ENCODE measurements around the gene ATXN7L2.
"Not testable (repeated sequence)": the region's sequence is repeated elsewhere in the genome, so short reads cannot be mapped to it uniquely, and the experiment has no call there.

ATXN7L2 gene, protein sequence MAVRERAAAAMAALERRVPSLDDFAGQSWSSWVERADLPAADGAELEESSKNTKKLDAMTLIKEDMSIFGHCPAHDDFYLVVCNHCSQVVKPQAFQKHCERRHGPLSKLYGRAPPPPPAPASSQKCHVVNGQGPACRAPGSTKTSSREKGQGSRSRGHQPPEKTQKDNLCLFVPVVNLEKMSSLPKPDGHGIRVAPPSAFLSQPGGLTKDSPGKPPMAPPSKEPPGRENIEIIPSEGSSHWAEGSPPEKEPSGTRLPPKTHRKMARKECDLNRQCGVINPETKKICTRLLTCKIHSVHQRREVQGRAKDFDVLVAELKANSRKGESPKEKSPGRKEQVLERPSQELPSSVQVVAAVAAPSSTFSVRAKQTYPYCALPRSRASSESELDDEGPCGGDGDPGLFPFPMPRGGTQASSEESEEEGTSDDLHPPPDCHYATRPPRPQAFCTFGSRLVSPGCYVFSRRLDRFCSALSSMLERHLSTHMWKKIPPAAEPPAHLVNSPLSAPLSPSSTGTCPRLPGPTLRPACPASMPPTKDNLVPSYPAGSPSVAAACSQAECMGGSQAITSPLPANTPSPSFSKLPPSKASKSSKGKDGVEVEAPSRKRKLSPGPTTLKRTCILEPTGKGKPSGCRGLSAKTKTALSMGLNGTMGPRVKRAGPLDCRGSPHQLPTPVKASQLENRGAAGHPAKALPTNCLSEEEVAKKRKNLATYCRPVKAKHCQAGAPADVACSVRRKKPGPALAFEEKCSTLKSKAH

DNA sequence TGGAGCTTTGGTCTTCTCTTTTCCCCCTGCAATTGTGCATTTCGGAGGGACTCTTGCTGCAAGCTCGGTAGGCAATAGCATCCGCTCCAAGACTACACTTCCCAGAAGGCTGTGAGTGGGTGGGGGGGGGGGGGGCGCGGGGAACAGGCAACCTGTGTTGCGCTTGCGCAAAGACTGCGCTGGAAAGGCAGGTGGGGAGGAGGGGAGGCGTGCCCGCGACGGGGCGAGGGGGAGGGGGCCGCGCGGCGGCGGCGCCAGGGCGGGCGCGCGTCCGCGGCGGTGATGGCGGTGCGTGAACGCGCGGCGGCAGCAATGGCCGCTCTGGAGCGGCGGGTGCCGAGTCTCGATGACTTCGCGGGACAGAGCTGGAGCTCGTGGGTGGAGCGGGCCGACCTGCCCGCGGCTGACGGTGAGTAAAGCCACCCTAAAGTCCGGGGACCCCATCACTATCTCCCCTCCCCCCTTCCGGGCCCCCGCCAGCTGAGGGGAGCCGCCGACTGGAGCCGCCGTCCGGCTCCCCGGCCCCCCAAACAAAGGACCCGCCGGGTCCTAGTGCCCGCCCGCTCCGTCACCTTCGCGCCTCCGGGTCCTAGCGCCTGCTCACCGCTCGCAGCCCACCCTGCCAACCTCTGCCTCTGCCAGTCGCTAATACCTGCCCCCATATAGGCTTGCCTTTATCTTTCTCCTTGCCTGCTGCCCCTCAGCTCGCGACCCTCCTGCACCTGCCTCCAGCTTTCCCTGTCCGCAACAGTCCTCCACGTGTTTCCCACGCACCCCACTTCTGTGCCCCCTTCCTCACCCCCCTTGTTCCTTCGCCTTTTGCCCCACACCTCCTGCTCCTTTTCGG lies at the start of gene ATXN7L2:
ATXN7L2 (plus strand) TSS at position 234 of the 847 bp plus-strand sequence; CDS start at position 283, 49 bp downstream.
- peak; percentile 75 to 96 (median 94) for DNase-seq
- intact Hi-C loops (cut with DNase I) = loop anchor here (5.0 kb wide), 1 partner anchor 57 kb away; the partner anchor contains the start of gene PSMA5

DNA sequence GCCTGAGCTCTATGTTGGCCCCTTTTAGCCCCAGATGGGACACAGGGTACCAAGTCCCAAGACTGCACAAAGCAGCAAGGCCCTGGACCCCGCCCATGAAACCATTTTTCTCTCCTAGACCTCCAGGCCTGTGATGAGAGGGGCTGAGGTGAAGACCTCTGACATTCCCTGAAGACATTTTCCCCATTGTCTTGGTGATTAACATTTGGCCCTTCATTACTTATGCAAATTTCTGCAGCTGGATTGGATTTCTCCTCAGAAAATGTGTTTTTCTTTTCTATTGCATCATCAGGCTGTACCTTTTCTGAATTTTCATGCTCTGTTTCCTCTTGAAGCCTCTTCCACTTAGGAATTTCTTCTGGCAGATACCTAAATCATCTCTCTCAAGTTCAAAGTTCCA lies 49.2 kb upstream of the ATXN7L2 start:
- intact Hi-C loops (cut with DNase I) = no loop called here
- DNase-seq = no peak

DNA sequence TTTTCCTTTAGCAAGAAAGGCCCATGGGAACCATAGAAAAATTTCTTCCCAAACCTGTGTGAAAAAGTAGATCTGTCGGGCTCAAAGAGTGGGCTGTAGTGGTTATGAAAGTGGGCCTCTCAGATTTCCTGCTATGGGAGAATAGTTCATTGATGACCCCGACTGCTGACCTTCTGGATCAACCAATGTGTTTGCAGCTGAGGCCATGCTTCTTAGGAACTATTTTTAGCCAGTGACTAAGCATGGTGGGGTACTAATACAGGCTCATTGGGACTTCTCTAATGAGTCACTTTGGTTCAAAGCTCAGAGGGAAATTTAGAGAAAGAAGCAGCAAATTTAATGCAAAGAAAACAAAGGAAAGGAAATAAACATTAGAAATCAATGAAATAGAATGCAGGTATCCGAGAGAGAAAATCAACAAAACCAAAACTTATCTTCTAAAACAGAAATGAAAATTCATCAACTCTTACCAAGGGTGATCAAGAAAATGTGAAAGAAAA lies 44.9 kb upstream of the ATXN7L2 start:
- no peak for DNase-seq
- intact Hi-C loops (cut with DNase I) = no loop called here

DNA sequence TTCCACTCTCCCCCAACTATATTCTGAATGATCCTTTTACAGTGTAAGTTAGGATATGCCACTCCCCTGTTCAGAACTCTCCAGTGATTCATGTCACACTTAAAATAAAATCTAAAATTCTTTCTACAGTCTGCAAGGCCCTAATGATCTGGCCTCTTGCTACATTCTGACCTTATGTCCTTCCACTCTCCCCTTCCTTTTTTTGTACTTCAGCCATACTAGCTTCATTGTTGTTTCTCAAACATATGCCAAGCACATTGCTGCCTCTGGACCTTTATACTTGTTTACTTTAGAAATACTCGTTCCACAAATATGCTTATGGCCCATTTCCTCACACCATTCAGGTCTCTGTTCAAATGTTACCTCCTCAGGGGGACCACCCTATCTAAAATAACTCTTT lies 42.6 kb upstream of the ATXN7L2 start:
- DNase-seq = no peak
- intact Hi-C loops (cut with DNase I) = no loop called here

DNA sequence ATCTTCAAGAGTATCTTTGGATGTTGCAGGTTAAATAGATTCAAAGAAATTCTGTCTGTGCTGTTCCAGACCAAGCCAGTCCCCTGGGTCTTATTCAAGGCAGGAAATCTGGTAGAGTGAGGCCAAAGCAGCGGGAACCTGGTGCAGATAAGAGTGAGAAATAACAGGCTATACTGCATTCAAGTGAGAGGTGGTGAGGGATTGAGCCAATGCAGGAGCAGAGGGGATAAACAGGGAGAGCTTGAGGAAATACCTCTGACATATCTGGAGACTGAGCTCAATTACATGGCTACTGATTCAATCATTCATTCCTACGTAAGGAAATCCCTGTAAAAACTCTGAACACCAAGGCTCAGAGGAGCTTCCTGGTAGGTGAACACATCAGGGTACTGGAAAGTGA lies 40.2 kb upstream of the ATXN7L2 start:
- intact Hi-C loops (cut with DNase I) = no loop called here
- DNase-seq = no peak

DNA sequence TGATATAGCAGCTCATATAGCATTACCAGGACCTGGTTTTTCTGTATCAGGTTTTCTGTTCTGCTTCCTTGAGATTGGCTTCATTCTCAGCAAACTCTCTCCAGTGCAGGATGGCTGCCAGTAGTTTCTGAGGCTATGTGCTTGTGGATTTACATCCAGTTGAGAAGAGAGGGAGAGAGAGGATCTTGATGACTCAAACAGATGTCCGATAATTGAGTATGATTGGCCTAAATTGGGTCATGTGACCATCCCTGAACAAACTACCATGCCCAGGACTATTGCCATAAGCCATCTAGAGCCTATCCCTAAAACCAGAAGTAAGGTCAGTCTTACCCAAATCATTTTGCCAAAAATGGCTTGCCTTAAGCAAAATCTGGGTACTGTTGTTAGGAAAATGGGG lies 39.4 kb upstream of the ATXN7L2 start:
- intact Hi-C loops (cut with DNase I) = no loop called here
- no peak for DNase-seq

DNA sequence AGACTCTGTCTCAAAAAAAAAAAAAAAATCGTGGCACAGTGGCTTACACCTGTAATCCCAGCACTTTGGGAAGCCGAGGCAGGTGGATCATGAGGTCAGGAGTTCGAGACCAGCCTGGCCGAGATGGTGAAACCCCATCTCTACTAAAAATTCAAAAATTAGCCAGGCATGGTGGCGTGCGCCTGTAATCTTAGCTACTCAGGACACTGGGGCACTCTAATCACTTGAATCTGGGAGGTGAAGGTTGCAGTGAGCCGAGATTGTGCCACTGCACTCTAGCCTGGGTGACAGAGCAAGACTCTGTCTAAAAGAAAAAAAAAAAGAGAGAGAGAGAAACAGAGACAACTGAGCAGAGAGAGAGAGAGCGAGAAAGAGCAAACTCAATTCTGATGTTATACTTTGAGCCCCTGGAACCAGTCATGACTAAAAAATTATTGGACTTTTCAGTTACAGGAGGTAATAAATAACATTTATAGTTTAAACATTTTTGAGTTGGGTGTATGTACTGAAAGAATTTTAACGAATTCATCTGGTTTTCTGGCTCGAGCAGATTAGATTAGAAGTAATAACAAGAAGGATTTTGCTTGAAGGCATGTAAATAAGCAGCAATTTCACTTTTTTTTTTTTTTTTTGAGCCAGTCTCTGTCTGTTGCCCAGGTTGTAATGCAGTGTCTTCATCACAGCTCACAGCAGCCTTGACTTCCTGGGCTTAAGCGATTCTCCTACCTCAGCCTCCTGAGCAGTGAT lies 37.6 kb upstream of the ATXN7L2 start:
- DNase-seq; intact Hi-C loops (cut with DNase I): not testable (repeated sequence)

DNA sequence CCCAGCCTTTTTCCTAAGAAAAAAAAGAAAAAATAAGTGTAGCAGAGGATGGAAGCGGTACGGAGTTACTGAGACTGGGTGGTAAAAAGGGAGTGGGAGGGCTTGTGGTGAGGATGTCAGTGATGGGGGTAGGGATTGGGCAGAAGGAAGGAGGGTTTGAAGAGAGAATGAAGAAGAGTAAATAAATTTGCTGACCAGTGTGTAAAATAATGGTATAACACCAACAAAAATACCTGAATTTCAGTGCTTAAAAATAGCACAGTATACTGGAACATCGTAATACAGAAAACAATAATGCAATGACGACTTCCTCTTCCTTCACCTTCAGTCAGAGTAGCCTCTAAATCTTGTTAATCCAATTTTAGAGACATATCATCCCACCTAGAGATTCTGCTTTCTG lies 36.2 kb upstream of the ATXN7L2 start:
- intact Hi-C loops (cut with DNase I) = no loop called here
- DNase-seq = no peak

DNA sequence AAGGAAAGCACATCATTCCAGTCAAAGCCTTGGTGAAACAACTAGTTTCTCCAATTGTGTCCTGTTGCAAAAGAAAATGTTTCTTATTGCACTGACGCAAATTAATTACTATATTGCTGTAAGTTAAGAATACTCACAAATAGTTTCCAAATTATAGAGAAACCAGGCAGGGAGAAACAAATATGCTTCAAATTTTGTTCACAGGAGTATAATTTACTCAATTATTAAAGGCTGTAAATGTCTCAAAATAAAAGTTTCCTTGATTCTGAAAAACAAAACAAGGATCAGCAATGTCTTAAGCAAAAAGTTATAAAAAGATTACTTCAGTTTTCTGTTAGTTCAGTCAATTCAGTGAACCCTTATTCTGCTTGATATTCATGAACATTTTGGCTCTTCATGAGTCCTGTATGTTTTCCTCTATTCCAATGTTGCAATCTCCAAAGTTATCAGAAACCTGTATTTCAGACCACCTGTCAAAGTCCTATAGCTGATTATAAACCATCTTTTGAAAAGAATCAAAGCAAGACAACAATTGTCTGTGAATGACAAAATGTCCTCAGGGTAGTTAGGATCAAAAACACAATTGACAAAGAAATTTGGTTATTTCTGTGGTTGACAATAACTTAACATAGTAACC lies 29.1 kb upstream of the ATXN7L2 start:
- intact Hi-C loops (cut with DNase I) = no loop called here
- DNase-seq = no peak

DNA sequence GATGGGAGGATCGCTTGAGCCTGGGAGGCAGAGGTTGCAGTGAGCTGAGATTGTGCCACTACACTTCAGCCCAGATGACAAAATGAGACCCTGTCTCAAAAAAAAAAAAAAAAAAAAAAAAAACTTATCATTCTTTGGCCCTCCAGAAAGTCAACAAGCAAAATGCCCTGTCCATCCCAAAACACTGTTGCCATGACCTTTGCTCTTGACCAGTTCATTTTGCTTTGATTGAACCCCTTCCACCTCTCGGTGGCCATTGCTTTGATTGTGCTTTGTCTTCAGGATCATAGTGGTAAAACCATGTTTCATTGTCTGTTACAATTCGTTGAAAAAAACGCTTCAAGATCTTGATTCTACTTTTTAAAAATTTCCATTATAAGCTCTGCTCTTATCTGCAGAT lies 25.9 kb upstream of the ATXN7L2 start:
- intact Hi-C loops (cut with DNase I) = no loop called here
- DNase-seq = no peak

DNA sequence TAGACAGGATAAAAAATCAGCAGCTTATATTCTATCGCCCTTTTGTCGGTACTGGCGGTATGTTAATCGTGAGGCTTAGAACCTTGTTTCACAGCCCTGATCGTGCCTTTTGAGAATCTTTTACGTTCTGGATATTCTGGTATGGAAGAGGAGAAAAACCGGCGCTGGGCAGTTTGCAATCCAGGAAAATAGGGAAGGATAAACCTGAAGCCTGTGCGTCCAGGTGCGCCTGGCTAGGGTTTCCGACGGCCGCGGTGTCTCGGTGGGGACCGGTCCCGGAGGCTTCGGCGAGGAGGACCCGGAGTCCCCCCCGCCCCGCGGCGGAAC lies 17.6 kb upstream of the ATXN7L2 start:
- intact Hi-C loops (cut with DNase I) = no loop called here
- DNase-seq = no peak

DNA sequence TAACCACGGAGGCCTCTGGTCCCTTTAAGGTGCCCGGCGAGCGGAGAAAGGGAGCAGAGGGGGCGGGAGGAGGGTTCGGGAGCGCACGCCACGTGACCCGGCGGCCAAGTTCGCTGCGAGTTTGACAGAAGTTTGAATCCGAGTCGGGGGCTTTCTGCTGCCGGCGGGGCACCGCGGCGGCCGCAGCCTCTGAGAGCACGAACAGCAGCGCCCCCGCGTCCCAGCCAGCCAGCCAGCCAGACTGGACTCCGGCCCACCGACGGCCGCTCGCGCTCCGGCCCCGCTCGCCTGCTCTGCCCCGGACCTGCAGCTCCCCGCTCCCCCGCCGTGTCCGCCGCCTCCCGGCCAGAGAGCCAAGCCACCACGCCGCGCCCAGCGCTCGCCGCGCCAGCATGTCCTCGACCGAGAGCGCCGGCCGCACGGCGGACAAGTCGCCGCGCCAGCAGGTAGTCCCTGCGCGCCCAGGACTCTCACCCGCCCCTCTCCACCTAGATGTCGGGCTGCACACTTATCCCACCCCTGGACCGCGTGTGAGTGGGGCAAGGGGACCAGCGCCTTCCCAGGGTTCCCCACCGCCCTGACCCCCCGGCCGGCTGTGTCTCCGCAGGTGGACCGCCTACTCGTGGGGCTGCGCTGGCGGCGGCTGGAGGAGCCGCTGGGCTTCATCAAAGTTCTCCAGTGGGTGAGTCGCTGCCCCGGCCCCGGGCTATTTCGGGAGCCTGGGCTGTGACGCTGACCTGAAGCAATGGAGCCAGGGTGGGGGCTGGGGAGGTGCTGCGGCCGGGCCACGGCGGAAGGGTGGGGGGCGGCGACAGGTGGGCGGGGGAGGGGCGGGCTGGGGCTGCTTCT lies 17.0 kb upstream of the ATXN7L2 start, which contains the start of gene SYPL2:
SYPL2 (plus strand) TSS at position 95 of the 849 bp plus-strand sequence; CDS start at position 393, 298 bp downstream.
- DNase-seq = peak in 38 of 42 donors; percentile 9 to 76 (median 40)
- intact Hi-C loops (cut with DNase I) = no loop called here

DNA sequence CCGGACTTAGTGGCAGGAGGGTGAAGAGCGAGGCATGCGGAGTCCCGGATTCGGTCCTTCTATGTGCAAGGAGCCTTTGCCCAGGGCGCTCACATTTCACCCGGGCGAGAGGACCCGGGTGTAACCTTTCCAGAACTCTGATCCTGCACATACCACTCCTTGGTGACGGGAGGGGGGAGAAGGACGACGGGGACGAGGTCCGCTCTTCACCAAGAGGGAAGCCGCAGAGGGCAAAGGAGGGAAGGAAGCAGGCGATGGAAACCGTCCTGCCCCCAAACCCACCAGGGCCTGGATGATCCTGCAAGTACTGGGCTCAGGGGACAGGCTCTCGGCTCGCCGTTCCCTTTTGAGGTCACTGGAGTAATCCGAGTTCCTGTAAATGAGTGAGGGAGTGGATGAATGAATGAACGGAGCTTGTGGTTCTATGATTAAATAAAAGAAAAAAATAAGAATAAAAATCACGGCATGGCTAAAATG lies 16.4 kb upstream of the ATXN7L2 start:
- no peak for DNase-seq
- intact Hi-C loops (cut with DNase I) = no loop called here

DNA sequence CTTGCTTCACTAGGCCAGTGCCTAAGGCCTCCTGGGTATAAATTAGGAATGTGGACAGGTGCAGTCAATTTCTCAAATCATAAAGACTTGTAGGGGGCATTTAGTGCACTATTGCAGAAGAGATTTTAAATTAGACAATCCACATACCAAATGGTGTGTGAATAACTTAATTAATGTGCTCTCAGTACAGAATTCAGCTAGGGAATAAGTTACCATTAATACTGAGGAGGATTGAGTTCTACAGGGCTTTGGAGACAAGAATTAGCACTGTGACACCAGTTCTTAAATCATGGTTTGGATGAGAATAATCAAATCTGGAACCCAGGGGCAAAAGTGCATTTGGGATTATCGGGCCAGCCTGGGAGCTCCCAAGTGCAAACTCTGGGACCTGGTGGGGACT lies 15.6 kb upstream of the ATXN7L2 start:
- DNase-seq = no peak
- intact Hi-C loops (cut with DNase I) = no loop called here

DNA sequence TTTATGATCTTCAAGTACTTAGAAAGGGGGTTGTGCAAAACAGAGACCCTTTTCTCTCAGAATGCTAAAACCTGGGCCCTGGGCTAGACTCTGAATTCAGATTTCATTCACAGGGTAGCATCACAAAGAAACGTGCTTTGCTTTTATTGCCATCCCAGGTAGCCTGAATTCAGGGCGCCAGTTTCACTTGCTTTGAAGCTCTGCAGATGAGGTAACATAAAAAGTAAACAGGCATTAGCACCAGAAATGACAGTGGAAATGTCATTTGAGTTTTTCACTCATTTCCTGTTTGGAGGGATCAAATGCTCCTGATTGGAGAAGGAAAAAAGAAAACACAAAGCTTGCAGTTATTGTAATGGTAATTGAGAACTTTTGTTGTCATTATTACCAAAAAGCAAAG lies 14.8 kb upstream of the ATXN7L2 start:
- intact Hi-C loops (cut with DNase I) = no loop called here
- DNase-seq = no peak

DNA sequence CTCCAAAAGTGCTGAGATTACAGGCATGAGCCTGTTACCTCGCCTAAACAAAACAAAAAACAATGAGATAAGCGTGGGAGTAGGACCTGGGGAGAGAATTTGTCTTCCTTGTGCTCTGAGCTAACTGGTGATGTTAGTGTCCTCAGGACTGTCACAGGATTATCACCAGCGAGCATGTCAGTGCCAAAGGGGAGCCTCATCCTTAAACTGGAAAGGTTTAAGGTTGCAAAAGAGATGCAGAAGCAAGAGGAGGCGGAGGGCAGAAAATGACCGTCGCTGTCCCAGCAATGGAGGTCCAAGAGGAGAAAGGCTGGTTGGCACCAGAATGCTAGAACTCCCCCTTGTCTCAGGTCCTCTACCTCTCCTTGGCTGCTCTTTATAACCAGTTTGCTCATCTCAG lies 13.5 kb upstream of the ATXN7L2 start:
- DNase-seq = peak in 1 of 42 donors; percentile 18
- intact Hi-C loops (cut with DNase I) = no loop called here

DNA sequence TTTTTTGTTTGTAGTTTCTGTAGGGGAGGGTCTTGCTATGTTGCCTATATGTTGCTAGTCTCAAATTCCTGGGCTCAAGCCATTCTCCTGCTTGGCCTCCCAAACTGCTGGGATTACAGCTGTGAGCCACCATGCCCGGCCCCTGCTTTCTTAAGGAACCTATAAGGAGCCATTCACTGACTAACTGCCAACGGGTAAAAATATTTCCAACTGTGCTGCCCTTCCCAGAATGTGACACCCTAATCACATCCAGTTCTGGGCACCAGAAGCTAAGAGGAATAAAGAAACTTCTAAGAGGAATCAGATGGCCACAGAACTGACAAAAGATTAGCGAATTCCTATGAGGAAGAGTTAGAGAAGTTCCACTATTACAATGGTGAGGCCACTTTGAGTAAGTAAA lies 10.9 kb upstream of the ATXN7L2 start:
- no peak for DNase-seq
- intact Hi-C loops (cut with DNase I) = no loop called here
